NCI-H187 (cell line): Measurements from ENCODE around the gene SBK3.
"Not testable (repeated sequence)": the region's sequence is repeated elsewhere in the genome, so short reads cannot be mapped to it uniquely, and the experiment has no call there.

ENCODE experiments used
- DNase-seq, 2 experiments: peaks; one replicate each; lab custom pipeline; 2025; lab: John Stamatoyannopoulos, UW

SBK3 gene

DNA sequence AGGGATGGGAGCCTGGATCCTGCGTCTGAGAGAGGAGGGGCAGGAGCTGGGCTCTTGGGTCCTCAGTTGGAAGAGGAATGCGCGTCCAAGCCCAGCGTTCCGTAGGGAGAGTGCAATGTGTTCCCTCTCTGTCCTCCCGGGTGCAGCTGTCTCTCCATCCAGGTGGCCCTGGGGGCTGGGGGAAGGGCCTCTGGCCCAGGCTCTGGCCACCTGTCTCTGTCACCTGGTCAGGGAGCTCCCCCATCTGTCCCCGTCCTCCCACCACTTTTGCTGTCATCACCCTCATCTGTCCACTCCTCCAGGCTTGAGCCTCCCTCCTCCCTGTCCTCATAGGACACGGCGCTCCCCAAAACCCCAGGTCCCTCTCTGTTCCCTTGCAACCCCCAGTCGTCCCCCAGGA is 4.7 kb downstream of the SBK3 start:
- no peak for DNase-seq

- no peak for DNase-seq
Observed at GRCh38 chr19:55539090-55539984, 6.0 kb downstream of the SBK3 start.

GRCh38 chr19:55538132-55538531 is 7.2 kb downstream of the SBK3 start:
- no peak for DNase-seq

- no peak for DNase-seq
Observed at GRCh38 chr19:55537741-55538111, 7.6 kb downstream of the SBK3 start.

- DNase-seq, result no peak
Observed at GRCh38 chr19:55536951-55537740, 8.2 kb downstream of the SBK3 start, which contains the start of gene SBK2. Gene SBK2 (minus strand): TSS chr19:55537133. CDS start chr19:55536294, 839 bp downstream.

DNA sequence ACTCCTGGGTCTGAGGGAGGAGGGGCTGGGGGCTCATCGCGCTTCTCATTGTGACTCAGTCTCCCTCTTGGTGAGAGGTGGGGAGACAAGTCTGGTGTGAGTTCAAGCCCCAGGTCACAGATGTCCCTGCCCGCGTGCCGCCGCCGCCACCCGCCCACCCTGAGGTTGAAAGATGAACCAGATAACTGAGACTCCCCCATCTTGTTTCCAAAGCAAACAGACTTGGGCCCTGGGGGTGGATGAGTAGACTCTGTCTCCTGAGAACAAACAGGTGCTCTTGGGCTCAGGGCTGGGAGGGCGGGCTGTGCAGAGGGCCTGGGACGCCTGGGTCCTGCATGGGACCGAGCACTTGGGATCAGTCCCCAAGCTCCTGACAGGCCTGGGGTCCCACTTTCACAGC is 9.0 kb downstream of the SBK3 start:
- DNase-seq, result no peak

DNA sequence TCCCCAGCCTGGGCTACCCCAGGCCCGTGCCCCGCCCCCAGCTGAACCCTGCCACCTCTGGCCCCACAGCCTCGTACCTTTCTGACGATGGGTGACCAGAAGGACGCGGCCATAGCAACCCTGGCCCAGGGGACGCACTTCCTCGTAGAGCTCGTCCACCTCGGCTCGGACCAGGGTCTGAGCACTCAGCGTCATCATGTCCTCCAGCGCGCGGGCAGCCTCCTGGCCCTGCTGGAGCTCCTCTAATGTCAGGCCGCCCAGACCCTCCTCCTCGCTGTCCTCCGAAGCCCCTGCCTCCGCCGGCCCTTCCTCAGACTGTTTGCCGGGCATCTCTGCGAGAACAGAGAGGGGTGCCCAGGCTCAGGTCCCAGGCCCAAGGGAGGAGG is 9.4 kb downstream of the SBK3 start:
- DNase-seq, result no peak

DNA sequence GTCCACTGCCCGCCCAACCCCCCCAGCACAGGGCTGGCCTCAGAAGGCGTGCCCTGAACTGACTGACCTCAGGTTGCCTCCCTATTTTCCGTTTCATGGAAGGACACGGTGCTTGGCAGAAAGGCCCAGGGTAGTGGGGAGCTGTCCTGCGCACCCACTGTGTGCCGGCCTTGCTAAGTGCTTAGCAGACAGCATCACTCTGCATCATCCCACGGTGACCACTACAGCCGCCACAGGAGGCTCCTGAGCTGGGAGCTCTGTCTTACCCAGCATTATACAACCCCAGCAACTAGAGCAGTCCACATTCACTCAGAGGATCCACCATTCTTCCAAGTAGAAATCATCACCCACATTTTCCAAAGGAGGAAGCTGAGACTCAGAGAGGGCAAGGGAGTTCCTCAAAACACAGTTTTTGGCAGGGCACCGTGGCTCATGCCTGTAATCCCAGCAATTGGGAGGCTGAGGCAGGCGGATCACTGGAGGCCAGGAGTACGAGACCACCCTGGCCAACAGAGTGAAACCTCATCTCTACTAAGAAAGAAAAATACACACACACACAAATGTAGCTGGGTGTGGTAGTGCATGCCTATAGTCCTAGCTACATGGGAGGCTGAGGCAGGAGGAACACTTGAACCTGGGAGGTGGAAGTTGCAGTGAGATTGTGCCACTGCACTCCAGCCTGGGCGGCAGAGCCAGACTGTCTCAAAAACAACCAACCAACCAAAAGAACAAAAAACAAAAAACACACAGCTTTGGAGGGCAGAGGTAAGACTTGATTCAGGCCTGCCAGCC is 10.0 kb downstream of the SBK3 start:
- no peak for DNase-seq

GRCh38 chr19:55534280-55534679 is 11.1 kb downstream of the SBK3 start:
- not testable (repeated sequence) for DNase-seq

- DNase-seq, result no peak
Observed at GRCh38 chr19:55530996-55531395, 14.3 kb downstream of the SBK3 start.

GRCh38 chr19:55529636-55530234 is 15.6 kb downstream of the SBK3 start:
- no peak for DNase-seq

DNA sequence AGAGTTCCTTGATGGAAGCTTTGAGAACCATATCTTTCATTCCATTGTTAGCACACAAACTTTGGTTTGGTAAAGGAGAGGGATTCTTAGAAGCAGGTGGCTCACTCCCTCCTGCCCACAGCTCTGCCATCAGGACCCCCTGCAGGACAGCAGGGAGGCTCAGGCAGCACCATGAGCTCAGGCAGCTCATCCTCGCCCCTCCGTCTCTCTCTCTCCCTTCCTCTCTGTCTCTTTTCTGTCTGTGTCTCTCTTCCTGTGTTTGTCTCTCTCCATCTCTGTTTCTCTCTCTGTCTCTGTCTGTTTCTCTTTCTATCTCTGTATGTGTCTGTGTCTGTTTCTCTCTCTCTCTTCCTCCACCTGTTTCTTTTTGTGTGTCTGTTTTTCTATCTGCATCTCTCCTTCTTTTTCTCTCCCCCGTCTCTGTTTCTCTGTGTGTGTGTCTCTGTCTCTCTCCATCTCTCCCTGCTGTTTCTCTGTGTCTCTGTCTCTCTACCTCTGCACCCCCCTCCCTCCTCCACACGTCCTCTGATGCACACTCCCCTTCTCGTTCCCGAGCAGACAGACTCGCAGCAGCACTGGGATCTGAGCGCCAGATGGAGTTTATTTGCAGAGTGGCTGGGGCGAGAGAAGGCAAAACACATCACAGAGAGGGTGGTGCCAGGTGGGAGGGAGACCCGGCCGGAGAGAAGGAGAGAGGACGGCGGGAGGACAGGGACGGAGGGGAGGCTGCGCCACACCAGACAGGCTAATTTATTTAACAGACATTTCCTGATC is 17.1 kb downstream of the SBK3 start:
- DNase-seq, result no peak

DNA sequence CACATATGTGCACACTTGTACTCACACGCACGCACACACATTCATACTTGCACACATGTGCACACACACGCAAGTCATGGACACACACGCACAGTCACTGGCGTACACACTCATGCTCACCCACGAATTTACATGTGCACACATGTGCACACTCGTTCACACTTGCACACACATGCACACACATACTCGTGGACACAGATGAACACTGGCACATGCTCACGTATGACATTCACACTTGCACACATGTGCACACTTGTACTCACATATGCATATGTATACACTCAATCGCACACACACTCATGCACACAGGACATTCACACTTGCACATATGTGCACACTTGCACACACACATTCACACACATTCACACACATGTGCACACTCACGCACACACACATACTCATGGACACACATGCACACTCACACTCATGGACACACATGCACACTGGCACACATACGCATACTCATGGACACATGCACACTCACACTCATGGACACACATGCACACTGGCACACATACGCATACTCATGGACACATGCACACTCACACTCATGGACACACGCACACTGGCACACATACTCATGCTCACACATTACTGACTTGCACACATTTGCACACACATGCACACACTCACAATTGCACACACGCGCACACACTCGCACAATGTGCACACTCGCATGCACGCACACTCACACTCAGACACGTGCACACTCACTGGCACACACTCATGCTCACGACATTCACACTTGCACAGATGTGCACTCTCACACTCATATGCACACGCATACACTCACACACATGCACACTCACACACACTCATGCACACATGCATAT is 17.9 kb downstream of the SBK3 start:
- no peak for DNase-seq

DNA sequence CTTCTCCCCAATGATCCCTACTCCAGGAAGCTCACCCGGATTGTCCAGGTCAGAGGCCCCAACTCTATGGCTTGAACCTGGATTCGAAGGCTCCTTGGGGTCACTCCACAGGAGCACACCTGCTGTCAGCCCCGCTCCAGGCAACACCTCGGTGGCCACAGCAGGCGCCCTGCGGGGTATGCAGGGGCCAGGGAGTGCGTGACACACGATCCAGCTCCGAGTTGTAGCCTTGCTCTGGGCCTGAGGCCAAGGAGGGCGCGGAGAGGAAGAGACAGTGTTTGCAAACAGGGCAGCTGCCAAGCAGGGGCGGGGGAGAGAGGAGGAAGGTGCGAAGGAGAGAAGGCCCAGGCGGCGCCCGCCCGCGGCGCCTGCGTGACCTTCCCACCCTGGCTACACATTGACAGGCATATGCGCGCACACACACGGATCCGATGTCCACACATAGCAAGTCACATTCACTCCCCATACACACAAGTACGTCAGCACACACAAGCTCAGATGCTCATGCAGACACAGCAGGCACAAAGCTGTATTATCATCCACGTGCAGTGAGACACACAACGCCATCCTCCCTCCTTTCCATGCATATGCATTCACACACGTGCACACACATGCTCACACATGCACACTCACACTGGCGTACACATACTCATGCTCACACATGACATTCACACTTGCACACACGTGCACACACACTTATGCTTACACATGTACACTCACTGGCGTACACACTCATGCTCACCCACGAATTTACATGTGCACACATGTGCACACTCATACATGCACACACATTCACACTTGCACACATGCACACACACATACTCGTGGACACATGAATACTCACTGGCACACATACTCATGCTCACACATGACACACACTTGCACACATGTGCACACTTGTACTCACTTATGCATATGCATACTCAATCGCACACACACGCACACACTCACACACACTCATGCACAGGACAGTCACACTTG is 18.8 kb downstream of the SBK3 start:
- DNase-seq, result no peak

- DNase-seq, result no peak
Observed at GRCh38 chr19:55525289-55526101, 19.8 kb downstream of the SBK3 start.

- DNase-seq, result no peak
Observed at GRCh38 chr19:55520691-55521292, 24.6 kb downstream of the SBK3 start.

DNA sequence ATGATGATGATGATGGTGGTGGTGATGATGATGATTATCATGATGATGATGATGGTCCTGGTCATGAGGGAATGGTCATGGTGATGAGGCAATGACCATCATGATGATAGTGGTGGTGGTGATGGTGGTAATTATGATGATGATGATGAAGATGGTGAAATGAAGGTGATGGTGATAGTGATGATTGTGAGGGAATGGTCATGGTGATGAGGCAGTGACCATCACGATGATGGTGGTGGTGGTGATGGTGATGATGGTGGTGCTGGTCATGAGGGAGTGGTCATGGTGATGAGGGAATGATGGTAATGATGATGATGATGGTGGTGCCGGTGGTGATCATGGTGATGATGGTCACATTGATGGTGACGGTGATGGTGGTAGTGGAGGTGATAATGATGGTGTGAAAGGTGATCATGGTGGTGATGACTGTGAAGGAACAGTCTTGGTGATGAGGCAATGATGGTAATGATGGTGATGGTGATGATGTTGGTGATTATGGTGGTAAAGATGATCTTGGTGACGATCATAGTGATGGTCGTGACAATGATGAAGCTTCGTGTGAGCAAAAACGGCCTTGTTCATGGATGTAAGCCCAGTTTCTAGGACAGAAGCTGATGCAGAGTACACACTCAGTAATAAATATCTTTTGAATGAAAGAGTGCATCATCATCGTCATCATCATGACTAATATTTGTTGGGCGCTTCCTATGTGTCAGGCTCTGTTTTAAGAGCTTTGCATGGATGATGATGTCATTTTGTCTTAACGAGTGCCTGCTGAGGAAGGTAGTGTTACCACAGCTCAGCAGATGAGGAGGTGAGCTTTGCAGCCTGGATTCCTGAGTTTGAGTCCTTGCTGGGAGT is 25.7 kb downstream of the SBK3 start:
- no peak for DNase-seq
